ENCODE measurements around the gene ILKAP. TPM values are rescaled to one million over a fixed set of nuclear protein-coding genes. Genes with fewer than 3 reads are reported as not detected.

The ILKAP gene, protein sequence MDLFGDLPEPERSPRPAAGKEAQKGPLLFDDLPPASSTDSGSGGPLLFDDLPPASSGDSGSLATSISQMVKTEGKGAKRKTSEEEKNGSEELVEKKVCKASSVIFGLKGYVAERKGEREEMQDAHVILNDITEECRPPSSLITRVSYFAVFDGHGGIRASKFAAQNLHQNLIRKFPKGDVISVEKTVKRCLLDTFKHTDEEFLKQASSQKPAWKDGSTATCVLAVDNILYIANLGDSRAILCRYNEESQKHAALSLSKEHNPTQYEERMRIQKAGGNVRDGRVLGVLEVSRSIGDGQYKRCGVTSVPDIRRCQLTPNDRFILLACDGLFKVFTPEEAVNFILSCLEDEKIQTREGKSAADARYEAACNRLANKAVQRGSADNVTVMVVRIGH
- total RNA-seq (2012; rRNA removed) (13.3 and 15.3 TPM in 2 replicates), polyA plus RNA-seq (2012; rRNA removed) (44.2 and 44.4 TPM in 2 replicates), Bru-seq, nascent RNA (percentile 93 among the genes with signal in this experiment), BruChase-seq, experiment 1, labeled RNA remaining after a 6-hour chase (percentile 93 among the genes with signal in this experiment), BruChase-seq, experiment 2, labeled RNA remaining after a 2-hour chase (percentile 89 among the genes with signal in this experiment)
- polyA plus RNA-seq (2012; cell fraction: cytosol; rRNA removed) = 23.3 and 46.0 TPM in 2 replicates
- polyA plus RNA-seq (2012; cell fraction: nucleus; rRNA removed; ENCODE audit: low replicate concordance) = 79.8 and 140 TPM in 2 replicates
- long read RNA-seq, transcript ILKAP-201 (12 exons, 1,490 nt) = major isoform, 28 of 48 reads
- long read RNA-seq, partial matches to known transcripts = 0 of 48 reads
- long read RNA-seq, other reads (novel, unspliced or antisense) = 20 of 48 reads

DNA sequence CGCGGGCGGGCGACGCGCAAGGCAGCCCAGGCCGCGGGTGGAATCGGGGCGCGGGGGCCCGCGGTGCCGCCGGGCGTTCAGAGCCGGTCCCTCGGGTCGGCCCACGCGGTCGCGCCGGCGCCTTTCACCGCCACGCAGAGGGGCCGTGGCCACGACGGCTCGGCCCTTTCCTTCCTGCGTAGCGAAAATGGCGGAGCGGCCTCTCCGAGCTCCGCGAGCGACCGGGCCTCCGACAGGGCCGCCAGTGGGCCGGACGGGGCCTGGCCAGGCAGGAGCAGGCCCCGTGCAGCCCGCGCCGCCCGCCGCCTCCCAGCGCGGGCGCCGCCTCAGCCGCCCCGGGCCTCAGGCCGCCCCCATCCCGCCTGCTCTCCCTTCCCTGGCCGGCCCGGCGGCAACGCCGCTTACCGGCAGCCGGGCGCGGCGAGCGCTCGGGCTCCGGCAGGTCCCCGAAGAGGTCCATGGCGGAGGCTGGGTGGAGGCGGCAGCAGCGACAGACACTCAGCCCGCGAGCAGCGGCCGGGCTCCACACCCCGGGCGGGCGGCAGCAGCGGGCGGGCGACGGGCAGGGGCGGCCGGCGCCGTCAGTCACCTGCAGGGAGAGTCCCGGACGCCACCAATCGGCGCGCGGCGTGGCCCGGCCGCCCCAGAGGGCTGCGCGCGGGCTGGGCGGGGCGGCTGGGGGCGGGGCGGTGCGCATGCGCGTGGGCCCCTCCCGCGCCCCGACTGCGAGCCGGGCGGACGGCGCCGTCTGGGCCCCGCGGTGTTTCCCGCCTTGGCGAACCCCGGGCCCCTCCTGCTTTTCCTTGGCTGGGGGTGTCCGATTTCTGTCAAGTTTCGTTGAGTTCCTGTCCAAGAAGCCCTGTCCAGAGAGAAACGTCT, at the start of gene ILKAP:
ILKAP (minus strand) TSS at position 602 of the 879 bp plus-strand sequence; CDS start at position 460, 142 bp downstream.
- BruUV-seq (replicated peaks) = no TSS peak
- peak within 1 kb of the TSS; percentile 70 for H2BK120ac ChIP-seq (ENCODE audit: low read depth, low read length)
- ATAC-seq (ENCODE audit: low read depth) (peak; percentile 99), DNase-seq (peak; percentile 71)
- POLR2A ChIA-PET (ENCODE audit: unreplicated experiment) = interaction anchor here (1.0 kb wide), 1 partner anchor 27 kb away, joined by 4 read pairs; no protein-coding TSS in a partner anchor
- H3K9me3 ChIP-seq (ENCODE audit: control insufficient read depth, insufficient read depth, low read length) = no peaks in the 10 kb centered on the region
- intact Hi-C loops (cut with micrococcal nuclease) = no loop called here
- peak within 1 kb of the TSS; percentile 60 for H2BK5ac ChIP-seq (ENCODE audit: low read depth, low read length, poor library complexity, severe bottlenecking)
- H3K27ac ChIP-seq (ENCODE audit: insufficient read depth, low read length) = peak within 1 kb of the TSS; percentile 72
- peak within 1 kb of the TSS; percentile 99 for H4K8ac ChIP-seq (ENCODE audit: low read depth in 2 of 2, low read length in 2 of 2)
- peak within 1 kb of the TSS; percentile 90 for H3K56ac ChIP-seq (ENCODE audit: extremely low read depth, insufficient read depth, low read length)
- H3K14ac ChIP-seq (replicated peaks; ENCODE audit: low read depth, low read length) = peak within 1 kb of the TSS; percentile 97
- peak within 1 kb of the TSS; percentile 94 for H4K91ac ChIP-seq (ENCODE audit: insufficient read depth, low read depth, low read length)
- peak within 1 kb of the TSS; percentile 85 for H3K4me2 ChIP-seq (ENCODE audit: low read depth, low read length)
- H3K18ac ChIP-seq (ENCODE audit: low read depth, low read length) = peak within 1 kb of the TSS; percentile 78
- peak within 1 kb of the TSS; percentile 89 for H3K4ac ChIP-seq (ENCODE audit: low read depth, low read length)
- H3K9ac ChIP-seq (ENCODE audit: low read depth, low read length) = peak within 1 kb of the TSS; percentile 80
- 0 out of 2 replicates have a peak, but pooled peaks cover 1% of the 10 kb centered on the region for H3K36me3 ChIP-seq (ENCODE audit: control insufficient read depth, insufficient read depth, low read length)
- peak within 1 kb of the TSS; percentile 92 for H4K5ac ChIP-seq (ENCODE audit: low read depth, low read length)
- TF ChIP-seq MAFK (IDR thresholded peaks at IDR 0.05; ENCODE audit: low read depth, low read length) (no peak), CHD1 (IDR thresholded peaks at IDR 0.05; ENCODE audit: low read depth, low read length) (no peak), NFE2L2 (IDR thresholded peaks at IDR 0.05; ENCODE audit: low read depth, low read length) (no peak), MAZ (IDR thresholded peaks at IDR 0.05; ENCODE audit: borderline replicate concordance, low read depth, low read length) (peak; percentile 35; the same call in 1 of the 2 replicates), BHLHE40 (IDR thresholded peaks at IDR 0.05; ENCODE audit: low read depth, low read length) (peak; percentile 37; the same call in 1 of the 2 replicates), MXI1 (IDR thresholded peaks at IDR 0.05; ENCODE audit: borderline replicate concordance, low read depth, low read length) (peak; percentile 13; the same call in 1 of the 2 replicates), RCOR1 (IDR thresholded peaks at IDR 0.05; ENCODE audit: insufficient replicate concordance, low read length) (no peak), POLR2A (IDR thresholded peaks at IDR 0.05; ENCODE audit: low read depth, low read length) (peak; percentile 78)
- TF ChIP-seq, protein P1, sequence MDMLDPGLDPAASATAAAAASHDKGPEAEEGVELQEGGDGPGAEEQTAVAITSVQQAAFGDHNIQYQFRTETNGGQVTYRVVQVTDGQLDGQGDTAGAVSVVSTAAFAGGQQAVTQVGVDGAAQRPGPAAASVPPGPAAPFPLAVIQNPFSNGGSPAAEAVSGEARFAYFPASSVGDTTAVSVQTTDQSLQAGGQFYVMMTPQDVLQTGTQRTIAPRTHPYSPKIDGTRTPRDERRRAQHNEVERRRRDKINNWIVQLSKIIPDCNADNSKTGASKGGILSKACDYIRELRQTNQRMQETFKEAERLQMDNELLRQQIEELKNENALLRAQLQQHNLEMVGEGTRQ (IDR thresholded peaks at IDR 0.05; ENCODE audit: low read depth, low read length) = 0 out of 2 replicates have a peak, but pooled peaks have one; percentile 6
- peaks cover 3 to 39% of the 10 kb centered on the region in 2 experiments; a peak in 3 of 4 replicates for H3K79me1 ChIP-seq (ENCODE audit: low read depth in 1 of 2, low read length in 2 of 2)
- H3K27me3 ChIP-seq (ENCODE audit: control insufficient read depth, insufficient read depth, low read length) = peaks cover 6% of the 10 kb centered on the region
- H2AFZ ChIP-seq (replicated peaks; ENCODE audit: low read length, poor library complexity) = peak within 1 kb of the TSS; percentile 96
- no peak within 1 kb of the TSS for H2BK20ac ChIP-seq (ENCODE audit: low read depth, low read length)
- peaks cover 41% of the 10 kb centered on the region for H4K20me1 ChIP-seq (ENCODE audit: insufficient read depth, low read length)
- H3K23ac ChIP-seq (ENCODE audit: low read depth, low read length) = peak within 1 kb of the TSS; percentile 92
- peak within 1 kb of the TSS; percentile 88 for H2AK5ac ChIP-seq (ENCODE audit: low read depth, low read length)
- H2BK15ac ChIP-seq (ENCODE audit: low read depth, low read length) = 0 out of 3 replicates have a peak within 1 kb of the TSS, but pooled peaks have one; percentile 15
- in situ Hi-C loops (cut with MboI; ENCODE audit: low sequenced_read_pairs) = no loop called here
- peak within 1 kb of the TSS; percentile 87 for H3K4me3 ChIP-seq (ENCODE audit: insufficient read depth, low read depth, low read length)
- H3K4me1 ChIP-seq (ENCODE audit: control insufficient read depth, insufficient read depth, low read length) = peaks cover 6% of the 10 kb centered on the region
- dilution Hi-C loops (cut with HindIII; ENCODE audit: low sequenced_read_pairs, unreplicated experiment) = no loop called here
- H3K9me1 ChIP-seq (ENCODE audit: insufficient read depth, low read length) = peaks cover 7% of the 10 kb centered on the region; the same call in 1 of the 2 replicates
- 1% methylated on average over 32 of the region's 126 CpGs; no CpG with 5 or more reads in 1 of the 2 experiments for WGBS, 2 experiments (ENCODE audit: extremely low coverage in 2 of 2, insufficient read length in 1 of 2)
- CTCF ChIA-PET = no interaction called here
- peak within 1 kb of the TSS; percentile 90 for H2AK9ac ChIP-seq (replicated peaks; ENCODE audit: low read depth, low read length, poor library complexity)
